Neural cell (in vitro differentiated cells): ENCODE measurements around the gene SMG6. TPM values are rescaled to one million over a fixed set of nuclear protein-coding genes. Genes with fewer than 3 reads are reported as not detected.

Experiments used
- H2AFZ ChIP-seq: fragments of 200-600, 300-800 bp; sonication (generic), shearing (Covaris generic); 2 replicates; pipeline ENCODE4 v1.6.0; 2014; ENCODE audit warnings: low read depth, mild to moderate bottlenecking, antibody characterized with exemption, low read length, moderate library complexity
- H3F3A ChIP-seq: fragments of 200-600 bp; shearing (Covaris generic); 2 replicates; pipeline ENCODE4 v1.6.1; 2016; ENCODE audit warnings: mild to moderate bottlenecking, moderate library complexity, mixed read lengths, antibody characterized with exemption, low read length; ENCODE audit not compliant: insufficient read depth, poor library complexity, severe bottlenecking
- H3K27ac ChIP-seq: fragments of 200-600, 300-800 bp; sonication (generic), shearing (Covaris generic); 2 replicates; pipeline ENCODE4 v1.5.1; 2014; ENCODE audit warnings: mild to moderate bottlenecking, low read length, moderate library complexity
- H3K27me3 ChIP-seq: fragments of 300-800, 200-600 bp; sonication (generic), shearing (Covaris generic); 2 replicates; pipeline ENCODE4 v1.6.0; 2014; ENCODE audit warnings: mild to moderate bottlenecking, low read depth, low read length, moderate library complexity; ENCODE audit not compliant: insufficient read depth
- H3K36me3 ChIP-seq: fragments of 300-800, 200-600 bp; sonication (generic), shearing (Covaris generic); 2 replicates; pipeline ENCODE4 v1.5.1; 2014; ENCODE audit warnings: mild to moderate bottlenecking, antibody characterized with exemption, low read length, moderate library complexity; ENCODE audit not compliant: insufficient read depth
- H3K4me2 ChIP-seq: fragments of 300-800, 200-600 bp; sonication (generic), shearing (Covaris generic); 2 replicates; pipeline ENCODE4 v1.6.0; 2014; ENCODE audit warnings: mild to moderate bottlenecking, low read length
- H3K4me3 ChIP-seq: fragments of 300-800, 200-600 bp; sonication (generic), shearing (Covaris generic); 2 replicates; pipeline ENCODE4 v1.5.1; 2014; ENCODE audit warnings: mild to moderate bottlenecking, low read length, moderate library complexity
- H3K79me2 ChIP-seq: fragments of 200-600 bp; shearing (Covaris generic); replicated peaks from 2 replicates; pipeline ENCODE4 v1.6.0; 2014; ENCODE audit warnings: mild to moderate bottlenecking, low read length, moderate library complexity; ENCODE audit not compliant: insufficient read depth
- H3K9ac ChIP-seq: fragments of 300-800, 200-600 bp; sonication (generic), shearing (Covaris generic); 2 replicates; pipeline ENCODE4 v1.6.1; 2016; ENCODE audit warnings: mild to moderate bottlenecking, low read length, mixed read lengths
- H3K9me2 ChIP-seq: fragments of 200-600 bp; shearing (Covaris generic); 2 replicates; pipeline ENCODE4 v1.6.1; 2016; ENCODE audit warnings: mild to moderate bottlenecking, low read length, mixed read lengths; ENCODE audit not compliant: insufficient read depth
- H3K9me3 ChIP-seq: fragments of 200-600, 300-800 bp; sonication (generic), shearing (Covaris generic); 2 replicates; pipeline ENCODE4 v1.6.1; 2016; ENCODE audit warnings: mild to moderate bottlenecking, mixed run types, low read length, moderate library complexity, mixed read lengths
- H4K20me1 ChIP-seq: fragments of 200-600 bp; shearing (Covaris generic); 2 replicates; pipeline ENCODE4 v1.6.1; 2016; ENCODE audit warnings: mild to moderate bottlenecking, mixed run types; ENCODE audit not compliant: insufficient read depth
- CTCF ChIP-seq: fragments of 450-650 bp; IDR thresholded peaks from 2 replicates; pipeline ENCODE4 v1.5.1; 2014; ENCODE audit warnings: antibody characterized with exemption, mild to moderate bottlenecking, moderate library complexity; ENCODE audit not compliant: poor library complexity, severe bottlenecking
- EP300 ChIP-seq: fragments of 450-650 bp; conservative IDR thresholded peaks from 2 replicates; pipeline ENCODE4 v1.6.1; 2014; ENCODE audit warnings: antibody characterized with exemption, mild to moderate bottlenecking, moderate library complexity; ENCODE audit not compliant: poor library complexity, severe bottlenecking
- EZH2 ChIP-seq: fragments of 200-600, 300-800 bp; shearing (Covaris generic), sonication (generic); IDR thresholded peaks from 2 replicates; pipeline ENCODE4 v1.6.1; 2014; ENCODE audit warnings: antibody characterized with exemption, low read length, borderline replicate concordance, mild to moderate bottlenecking; ENCODE audit not compliant: insufficient read depth, poor library complexity, severe bottlenecking
- MXI1 ChIP-seq: fragments of 450-650 bp; conservative IDR thresholded peaks from 2 replicates; pipeline ENCODE4 v1.6.1; 2014; ENCODE audit warnings: antibody characterized with exemption, mild to moderate bottlenecking; ENCODE audit not compliant: poor library complexity, severe bottlenecking
- POLR2AphosphoS5 ChIP-seq: IDR thresholded peaks from 2 replicates; pipeline ENCODE4 v1.6.1; 2012
- RAD21 ChIP-seq: fragments of 450-650 bp; conservative IDR thresholded peaks from 2 replicates; pipeline ENCODE4 v1.6.1; 2014; ENCODE audit warnings: antibody characterized with exemption, mild to moderate bottlenecking, moderate library complexity
- SMC3 ChIP-seq: fragments of 450-650 bp; conservative IDR thresholded peaks from 2 replicates; pipeline ENCODE4 v1.6.1; 2014; ENCODE audit warnings: antibody characterized with exemption, mild to moderate bottlenecking, moderate library complexity; ENCODE audit not compliant: poor library complexity
- TAF1 ChIP-seq: IDR thresholded peaks from 2 replicates; pipeline ENCODE4 v1.6.1; 2012; ENCODE audit warnings: low read depth
- polyA plus RNA-seq: library from polyadenylated mRNA; depleted of rRNA; stranded (reverse); fragments of >200 nt; gene quantifications from 2 replicates; pipeline ENCODE4 v1.2.3, GENCODE V29; 2014
- TF ChIP-seq, protein P1 (sequence below): IDR thresholded peaks from 2 replicates; pipeline ENCODE4 v1.6.1; 2012; ENCODE audit warnings: borderline replicate concordance

Gene SMG6
- polyA plus RNA-seq, 1 donor from 2014 or later: 13.9 TPM

GRCh38 chr17:2054262-2054511 lies 249.4 kb downstream of the SMG6 start:
- Histone ChIP-seq H3K9me2 (no peaks in the 10 kb centered on the region), H3K27ac (no peak overlapping the region), H3K4me2 (no peak overlapping the region), H3F3A (no peaks in the 10 kb centered on the region), H3K9me3 (peaks cover 5% of the 10 kb centered on the region), H2AFZ (no peak overlapping the region), H4K20me1 (no peaks in the 10 kb centered on the region), H3K27me3 (peaks cover 69% of the 10 kb centered on the region), H3K9ac (peak overlapping the region; percentile 59), H3K4me3 (peak overlapping the region; percentile 64), H3K79me2 (no peaks in the 10 kb centered on the region), H3K36me3 (no peaks in the 10 kb centered on the region)
- TF ChIP-seq POLR2AphosphoS5 (no peak), MXI1 (no peak), EP300 (no peak), TAF1 (no peak), EZH2 (no peak)
- TF ChIP-seq, protein P1, sequence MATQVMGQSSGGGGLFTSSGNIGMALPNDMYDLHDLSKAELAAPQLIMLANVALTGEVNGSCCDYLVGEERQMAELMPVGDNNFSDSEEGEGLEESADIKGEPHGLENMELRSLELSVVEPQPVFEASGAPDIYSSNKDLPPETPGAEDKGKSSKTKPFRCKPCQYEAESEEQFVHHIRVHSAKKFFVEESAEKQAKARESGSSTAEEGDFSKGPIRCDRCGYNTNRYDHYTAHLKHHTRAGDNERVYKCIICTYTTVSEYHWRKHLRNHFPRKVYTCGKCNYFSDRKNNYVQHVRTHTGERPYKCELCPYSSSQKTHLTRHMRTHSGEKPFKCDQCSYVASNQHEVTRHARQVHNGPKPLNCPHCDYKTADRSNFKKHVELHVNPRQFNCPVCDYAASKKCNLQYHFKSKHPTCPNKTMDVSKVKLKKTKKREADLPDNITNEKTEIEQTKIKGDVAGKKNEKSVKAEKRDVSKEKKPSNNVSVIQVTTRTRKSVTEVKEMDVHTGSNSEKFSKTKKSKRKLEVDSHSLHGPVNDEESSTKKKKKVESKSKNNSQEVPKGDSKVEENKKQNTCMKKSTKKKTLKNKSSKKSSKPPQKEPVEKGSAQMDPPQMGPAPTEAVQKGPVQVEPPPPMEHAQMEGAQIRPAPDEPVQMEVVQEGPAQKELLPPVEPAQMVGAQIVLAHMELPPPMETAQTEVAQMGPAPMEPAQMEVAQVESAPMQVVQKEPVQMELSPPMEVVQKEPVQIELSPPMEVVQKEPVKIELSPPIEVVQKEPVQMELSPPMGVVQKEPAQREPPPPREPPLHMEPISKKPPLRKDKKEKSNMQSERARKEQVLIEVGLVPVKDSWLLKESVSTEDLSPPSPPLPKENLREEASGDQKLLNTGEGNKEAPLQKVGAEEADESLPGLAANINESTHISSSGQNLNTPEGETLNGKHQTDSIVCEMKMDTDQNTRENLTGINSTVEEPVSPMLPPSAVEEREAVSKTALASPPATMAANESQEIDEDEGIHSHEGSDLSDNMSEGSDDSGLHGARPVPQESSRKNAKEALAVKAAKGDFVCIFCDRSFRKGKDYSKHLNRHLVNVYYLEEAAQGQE: no peak

DNA sequence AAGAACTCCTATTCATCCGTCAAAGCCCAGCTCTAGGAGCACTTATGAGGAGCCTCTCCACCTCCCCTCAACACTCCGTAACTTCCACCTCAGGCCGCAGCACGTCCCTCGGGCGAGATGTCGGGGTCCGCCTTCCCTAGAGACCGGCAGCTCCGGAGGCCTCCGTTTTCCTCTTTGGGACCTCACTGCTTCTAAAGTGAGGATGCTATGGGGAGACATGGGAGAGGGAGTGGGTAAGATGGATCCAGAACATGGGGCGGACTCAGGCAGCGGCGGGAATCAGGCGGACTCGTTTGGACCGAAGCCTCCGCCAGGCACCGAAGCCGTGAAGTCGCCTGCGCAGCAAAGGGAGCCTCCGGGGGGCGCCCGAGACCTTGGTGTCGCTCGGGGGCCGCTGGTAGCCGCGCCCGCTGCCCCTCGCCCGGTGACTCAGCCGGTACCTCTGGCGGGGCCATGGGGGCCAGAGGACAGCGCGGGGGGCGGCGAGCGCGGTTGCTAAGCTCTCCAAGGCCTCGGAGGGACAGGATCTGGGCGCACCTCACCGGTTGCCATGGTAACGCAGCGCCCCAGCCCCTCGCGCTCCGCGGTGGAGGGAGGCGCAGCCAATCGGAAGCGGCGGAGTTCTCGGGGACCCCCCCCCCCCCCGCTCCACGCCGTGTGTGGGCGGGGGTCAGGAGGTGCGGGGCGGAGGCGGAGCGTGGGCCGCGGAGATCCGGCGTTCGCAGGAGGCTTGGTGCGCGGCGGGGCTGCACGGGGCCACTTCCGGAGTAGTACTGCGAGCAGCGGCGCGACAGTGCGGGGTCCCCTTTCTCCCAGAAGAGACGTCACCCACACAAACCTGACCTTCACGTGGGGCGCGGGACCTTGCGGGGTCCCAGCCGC lies 250.0 kb downstream of the SMG6 start:
- Histone ChIP-seq H3K27ac (peak overlapping the region; percentile 24), H3K9me2 (no peaks in the 10 kb centered on the region), H3K4me2 (peak overlapping the region; percentile 25), H2AFZ (no peak overlapping the region), H3K79me2 (peaks cover 2% of the 10 kb centered on the region), H3K9ac (peak overlapping the region; percentile 59), H3K9me3 (peaks cover 5% of the 10 kb centered on the region), H3K4me3 (peak overlapping the region; percentile 64), H3K36me3 (no peaks in the 10 kb centered on the region), H3F3A (no peaks in the 10 kb centered on the region), H3K27me3 (peaks cover 64% of the 10 kb centered on the region), H4K20me1 (no peaks in the 10 kb centered on the region)
- TF ChIP-seq EZH2 (no peak), POLR2AphosphoS5 (peak; percentile 5), TAF1 (no peak), SMC3 (peak; percentile 23), MXI1 (peak; percentile 42), EP300 (peak; percentile 26), CTCF (peak; percentile 71), RAD21 (no peak)
- TF ChIP-seq, protein P1: no peak
